ENCODE measurements around the gene GRIK2.

The GRIK2 gene

DNA sequence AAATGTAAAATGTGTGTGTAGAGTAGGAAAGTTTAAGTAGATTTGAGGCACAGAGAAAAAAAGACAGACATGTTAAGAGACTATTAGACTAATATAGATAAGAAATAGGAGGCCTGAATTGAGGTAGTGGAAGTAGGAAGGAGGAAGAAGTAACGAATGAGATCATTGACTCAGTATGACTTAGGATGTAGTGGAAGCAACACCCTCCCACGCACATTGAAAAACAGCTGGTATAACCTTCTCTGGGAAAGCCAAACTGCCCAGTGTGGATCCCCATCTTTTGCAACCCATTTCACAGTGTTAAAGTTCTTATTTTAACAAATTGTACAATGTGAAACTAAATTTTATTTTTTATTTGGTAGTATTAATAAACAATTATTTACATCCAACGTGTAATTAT is 89.1 kb downstream of the GRIK2 start:
- TF ChIP-seq, protein P1, sequence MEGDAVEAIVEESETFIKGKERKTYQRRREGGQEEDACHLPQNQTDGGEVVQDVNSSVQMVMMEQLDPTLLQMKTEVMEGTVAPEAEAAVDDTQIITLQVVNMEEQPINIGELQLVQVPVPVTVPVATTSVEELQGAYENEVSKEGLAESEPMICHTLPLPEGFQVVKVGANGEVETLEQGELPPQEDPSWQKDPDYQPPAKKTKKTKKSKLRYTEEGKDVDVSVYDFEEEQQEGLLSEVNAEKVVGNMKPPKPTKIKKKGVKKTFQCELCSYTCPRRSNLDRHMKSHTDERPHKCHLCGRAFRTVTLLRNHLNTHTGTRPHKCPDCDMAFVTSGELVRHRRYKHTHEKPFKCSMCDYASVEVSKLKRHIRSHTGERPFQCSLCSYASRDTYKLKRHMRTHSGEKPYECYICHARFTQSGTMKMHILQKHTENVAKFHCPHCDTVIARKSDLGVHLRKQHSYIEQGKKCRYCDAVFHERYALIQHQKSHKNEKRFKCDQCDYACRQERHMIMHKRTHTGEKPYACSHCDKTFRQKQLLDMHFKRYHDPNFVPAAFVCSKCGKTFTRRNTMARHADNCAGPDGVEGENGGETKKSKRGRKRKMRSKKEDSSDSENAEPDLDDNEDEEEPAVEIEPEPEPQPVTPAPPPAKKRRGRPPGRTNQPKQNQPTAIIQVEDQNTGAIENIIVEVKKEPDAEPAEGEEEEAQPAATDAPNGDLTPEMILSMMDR (IDR thresholded peaks at IDR 0.05; ENCODE audit: low read depth, low read length) = no peak
- no peak overlapping the region for H3K4me3 ChIP-seq (ENCODE audit: low read depth, low read length)

DNA sequence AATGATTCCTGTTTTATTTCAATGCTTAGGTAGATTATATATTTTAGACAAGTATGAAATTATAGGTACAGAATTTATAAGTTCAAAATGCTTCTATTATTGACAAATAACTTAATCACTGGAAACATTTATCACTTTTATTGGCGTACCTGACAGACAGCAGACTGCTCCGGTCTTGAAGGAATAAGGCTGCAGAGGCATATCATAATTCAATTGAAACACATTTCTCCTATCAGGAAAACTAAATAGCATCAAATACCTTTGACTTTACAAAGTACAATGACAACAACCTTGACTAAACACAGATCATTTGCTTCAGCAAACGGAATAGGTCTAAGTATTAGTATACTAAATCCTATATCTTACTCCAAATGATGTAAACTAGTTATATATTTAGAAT is 91.3 kb downstream of the GRIK2 start:
- TF ChIP-seq, protein P1 (IDR thresholded peaks at IDR 0.05; ENCODE audit: low read depth, low read length) = no peak
- H3K4me3 ChIP-seq (ENCODE audit: low read depth, low read length) = no peak overlapping the region

DNA sequence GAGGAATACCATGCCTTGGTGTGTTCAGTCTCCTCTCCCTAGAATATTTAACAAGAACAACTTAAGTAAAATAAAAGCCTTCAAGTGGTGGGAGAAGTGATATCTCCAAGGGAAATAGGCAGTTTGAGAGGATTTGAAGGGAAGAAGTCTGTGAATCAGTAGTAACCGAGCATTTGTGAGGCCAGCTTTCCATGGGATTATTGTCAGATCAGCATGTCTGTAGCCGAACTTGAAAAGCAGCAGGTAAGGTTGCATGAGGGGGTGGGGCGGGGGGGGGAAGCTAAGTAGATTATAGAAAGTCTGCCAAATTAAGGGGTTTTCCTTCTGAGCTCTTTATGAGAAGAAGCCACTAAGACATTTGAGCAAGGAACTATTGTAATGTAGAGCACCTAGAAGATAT is 92.6 kb downstream of the GRIK2 start:
- no peak overlapping the region for H3K4me3 ChIP-seq (ENCODE audit: low read depth, low read length)
- TF ChIP-seq, protein P1 (IDR thresholded peaks at IDR 0.05; ENCODE audit: low read depth, low read length) = no peak

DNA sequence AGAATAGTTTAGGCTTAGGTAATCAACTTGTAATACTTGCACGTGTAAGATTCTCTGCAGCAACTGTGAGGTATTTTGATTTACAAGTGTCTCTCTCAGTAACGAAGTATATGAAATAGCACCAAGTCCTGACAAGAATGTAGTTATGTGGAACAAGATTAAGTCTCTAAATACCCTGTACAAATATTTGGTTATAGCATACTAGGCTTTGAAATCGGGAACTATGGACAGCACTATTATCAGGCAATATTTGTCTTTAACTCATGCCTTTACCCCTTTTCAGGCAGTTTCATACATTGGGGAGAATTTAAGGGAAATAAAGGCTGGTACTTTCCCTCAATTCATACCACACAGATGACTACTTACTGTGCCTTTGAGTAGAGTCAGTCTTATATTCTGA is 93.2 kb downstream of the GRIK2 start:
- TF ChIP-seq, protein P1 (IDR thresholded peaks at IDR 0.05; ENCODE audit: low read depth, low read length) = no peak
- H3K4me3 ChIP-seq (ENCODE audit: low read depth, low read length) = no peak overlapping the region

DNA sequence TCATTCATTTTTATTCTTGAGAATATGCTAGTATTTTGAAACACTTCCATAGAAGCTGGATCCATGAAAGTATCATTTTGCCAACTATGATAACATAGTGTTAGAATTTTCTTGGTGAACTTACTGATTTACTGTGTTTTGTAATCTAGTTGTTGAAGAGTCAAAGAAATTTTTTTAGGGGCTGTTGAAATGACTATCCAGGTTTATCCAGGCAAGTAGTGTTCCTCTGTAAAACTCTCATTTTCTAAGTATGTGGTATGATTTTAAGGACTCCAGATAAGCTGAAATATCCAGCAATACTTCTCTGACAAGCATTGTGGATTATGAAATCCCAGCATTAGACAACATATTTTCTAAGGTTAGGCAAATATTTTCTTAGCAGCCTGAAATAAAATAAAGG is 95.9 kb downstream of the GRIK2 start:
- TF ChIP-seq, protein P1 (IDR thresholded peaks at IDR 0.05; ENCODE audit: low read depth, low read length) = no peak
- H3K4me3 ChIP-seq (ENCODE audit: low read depth, low read length) = no peak overlapping the region

DNA sequence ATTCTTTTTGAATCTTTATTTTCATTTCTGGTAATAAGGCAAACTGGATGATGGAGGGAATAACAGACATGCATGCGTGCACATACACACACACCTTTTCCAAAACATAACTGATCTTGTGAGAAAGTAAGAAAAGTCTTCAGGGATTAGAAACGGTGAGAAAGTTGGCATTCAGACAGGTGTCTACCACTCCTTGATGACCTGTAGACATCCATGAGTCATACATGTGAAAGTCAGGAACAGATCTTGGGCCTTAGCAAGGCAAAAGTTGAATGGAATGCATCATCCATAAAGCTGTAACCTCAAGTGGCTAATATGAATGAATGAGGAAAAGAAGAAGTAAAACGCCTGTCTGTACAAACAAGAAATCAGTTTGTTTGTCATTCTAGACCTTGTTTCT is 97.3 kb downstream of the GRIK2 start:
- TF ChIP-seq, protein P1 (IDR thresholded peaks at IDR 0.05; ENCODE audit: low read depth, low read length) = no peak
- H3K4me3 ChIP-seq (ENCODE audit: low read depth, low read length) = no peak overlapping the region

DNA sequence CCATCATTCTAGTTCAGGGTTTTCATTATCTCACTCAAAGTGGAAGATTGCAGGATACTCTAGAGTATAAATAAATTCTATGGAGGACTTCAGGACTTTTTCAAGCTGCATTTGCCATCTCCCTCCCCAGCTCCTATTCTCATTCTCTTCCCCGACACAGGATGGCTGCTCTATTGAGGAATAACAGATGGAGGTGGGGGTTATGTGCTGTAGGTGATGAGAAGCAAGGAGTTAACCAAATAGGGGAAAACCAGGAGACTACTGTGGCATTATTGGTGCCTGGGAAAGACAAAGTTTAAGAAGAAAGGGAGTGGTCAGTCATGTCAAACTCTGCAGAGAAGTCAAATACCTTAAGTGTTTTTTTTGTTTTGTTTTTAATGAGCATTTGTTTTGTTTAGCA is 109.3 kb downstream of the GRIK2 start:
- TF ChIP-seq, protein P1 (IDR thresholded peaks at IDR 0.05; ENCODE audit: low read depth, low read length) = no peak
- H3K4me3 ChIP-seq (ENCODE audit: low read depth, low read length) = no peak overlapping the region

All from WI38 (cell line).